GM19193 (cell line): ENCODE results near the gene PTHLH.

ENCODE experiments used
- POLR2A ChIP-seq: IDR thresholded peaks from 4 replicates; pipeline ENCODE4 v1.6.1; 2011; ENCODE audit not compliant: insufficient read depth, insufficient read length; ENCODE audit errors: extremely low read depth

Gene PTHLH

GRCh38 chr12:27982385-27982784, 9.9 kb upstream of the PTHLH start:
- no peak for TF ChIP-seq POLR2A

- TF ChIP-seq POLR2A = no peak
Measured at GRCh38 chr12:27981874-27982273, 9.3 kb upstream of the PTHLH start.

DNA sequence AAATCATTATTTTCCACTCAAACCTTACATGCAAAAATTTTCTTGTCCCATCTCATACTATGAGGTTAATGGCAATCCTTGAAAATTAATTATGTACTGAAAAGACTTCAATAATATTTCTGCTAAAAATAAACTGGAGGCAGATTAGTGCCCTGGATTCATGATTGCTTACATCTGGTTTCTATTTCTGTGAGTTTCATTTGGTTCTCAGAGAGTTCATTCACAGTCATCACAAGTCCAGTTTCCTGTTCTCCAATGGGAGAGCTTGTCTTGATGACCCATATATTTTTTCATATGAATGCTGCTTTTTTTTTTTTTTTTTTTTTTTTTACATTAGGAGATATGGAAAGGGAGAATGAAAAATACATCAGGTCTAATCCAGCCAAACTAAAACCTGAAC, 6.6 kb upstream of the PTHLH start:
- TF ChIP-seq POLR2A = no peak

- TF ChIP-seq POLR2A = no peak
Measured at GRCh38 chr12:27975222-27976136, 2.9 kb upstream of the PTHLH start.

DNA sequence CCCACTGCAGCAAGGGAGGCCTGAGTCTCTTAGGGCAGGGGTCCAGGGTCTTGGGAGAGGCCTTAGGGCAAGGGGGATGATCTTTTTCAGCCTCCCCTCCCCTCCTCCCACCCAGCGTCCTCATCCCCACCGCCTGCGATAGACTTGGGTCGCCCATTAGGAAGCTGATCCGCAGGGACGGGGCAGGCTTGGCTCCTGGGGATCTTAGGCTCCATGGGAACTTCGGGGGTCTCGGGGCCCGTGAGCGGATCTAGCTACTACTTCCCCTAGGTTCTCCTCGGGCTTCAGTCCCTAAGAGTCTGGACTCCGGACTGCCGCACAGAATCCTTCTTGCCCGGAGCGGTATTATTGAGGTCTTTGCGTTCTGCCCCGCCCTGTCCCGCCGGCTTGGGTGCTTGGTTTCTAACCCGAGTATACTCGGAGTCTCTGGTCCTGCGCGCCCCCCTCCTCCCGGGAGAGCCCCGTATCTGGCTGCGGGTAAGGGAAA, 2.2 kb upstream of the PTHLH start:
- TF ChIP-seq POLR2A = no peak

- TF ChIP-seq POLR2A = no peak
Measured at GRCh38 chr12:27973487-27973890, 956 bp upstream of the PTHLH start.

DNA sequence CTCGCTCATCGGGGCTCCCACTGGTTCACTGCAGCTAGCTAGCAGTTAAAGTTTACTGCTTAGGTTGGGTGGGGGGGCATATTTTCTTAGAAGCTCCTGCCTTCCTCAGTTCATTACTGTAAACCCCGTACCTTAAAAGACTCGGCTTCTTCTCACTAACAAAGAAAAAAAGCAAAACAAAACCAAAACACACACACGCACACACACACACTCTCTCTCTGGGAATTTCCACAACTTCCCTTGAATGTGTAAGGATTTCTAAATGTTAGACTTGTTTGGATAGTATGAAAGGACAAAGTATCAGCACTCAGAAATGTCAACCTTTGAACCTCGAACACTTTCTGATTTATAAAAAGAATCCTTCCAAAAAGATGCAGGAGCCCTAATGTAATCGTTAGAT, 927 bp downstream of the PTHLH start:
- no peak for TF ChIP-seq POLR2A

DNA sequence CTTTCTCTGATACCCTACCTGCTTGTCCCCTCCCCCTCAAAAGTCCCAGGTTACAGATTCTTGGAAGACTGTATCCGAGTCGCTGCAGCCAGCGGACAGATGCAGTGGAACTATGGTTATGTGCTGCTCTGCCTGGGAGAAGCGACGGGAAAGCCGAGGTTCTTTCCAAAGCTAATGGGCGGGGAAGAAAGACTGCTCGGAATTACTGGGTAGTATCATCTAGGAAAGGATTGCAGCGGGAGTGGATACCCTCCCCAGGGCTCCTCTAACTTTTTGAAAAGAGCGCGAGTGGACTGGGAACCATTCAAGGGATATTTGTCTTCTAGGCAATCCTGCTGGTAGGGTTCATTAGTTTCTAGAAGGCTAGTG, 1.4 kb downstream of the PTHLH start:
- TF ChIP-seq POLR2A = no peak

- TF ChIP-seq POLR2A = no peak
Measured at GRCh38 chr12:27970401-27971120, 2.0 kb downstream of the PTHLH start.

GRCh38 chr12:27969624-27970400, 2.7 kb downstream of the PTHLH start:
- TF ChIP-seq POLR2A = no peak

- TF ChIP-seq POLR2A = no peak
Measured at GRCh38 chr12:27968972-27969623, 3.4 kb downstream of the PTHLH start.

DNA sequence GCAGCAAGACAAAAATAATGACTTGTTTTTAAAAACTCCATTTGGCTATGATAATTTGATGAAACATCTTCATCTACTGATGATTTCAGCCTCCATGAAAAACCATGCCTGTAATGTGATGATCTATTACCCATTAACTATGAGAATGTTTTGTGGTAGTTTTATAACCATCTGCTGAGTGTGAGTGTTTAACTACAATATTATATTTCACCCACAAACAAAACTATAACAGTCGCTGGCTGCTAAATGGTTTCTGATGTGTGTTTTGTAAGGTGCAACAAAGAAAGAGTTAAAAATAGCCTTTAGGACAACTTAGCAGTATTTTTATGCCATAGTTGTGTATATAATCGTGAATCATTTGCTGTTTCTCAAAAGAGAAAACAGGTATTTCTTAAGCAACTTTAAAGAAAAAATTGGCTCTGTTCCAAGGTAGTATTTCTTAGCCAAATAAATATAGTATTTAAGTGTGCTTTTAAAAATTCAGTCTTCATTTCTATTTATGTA, 4.9 kb downstream of the PTHLH start:
- TF ChIP-seq POLR2A = no peak

GRCh38 chr12:27966870-27967269, 5.7 kb downstream of the PTHLH start:
- no peak for TF ChIP-seq POLR2A

DNA sequence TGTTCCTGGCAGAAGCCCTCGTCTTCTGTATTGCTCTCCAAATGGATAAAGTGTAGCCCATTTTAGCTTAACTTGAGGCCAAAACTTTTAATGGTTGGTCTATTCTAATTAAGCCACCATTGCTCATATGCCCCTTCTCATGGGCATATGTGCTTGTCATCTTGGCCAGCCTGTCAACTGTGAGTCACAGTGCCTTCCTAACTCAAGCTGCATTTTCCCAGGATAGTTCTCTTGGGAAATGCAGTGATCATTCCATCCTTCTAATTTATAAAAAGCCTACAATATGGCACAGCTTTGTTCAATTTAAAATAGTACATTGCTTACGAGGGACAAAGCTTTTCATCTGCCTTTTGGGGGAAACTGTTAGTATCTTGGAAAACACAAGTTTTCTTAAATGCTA, 6.6 kb downstream of the PTHLH start:
- no peak for TF ChIP-seq POLR2A

DNA sequence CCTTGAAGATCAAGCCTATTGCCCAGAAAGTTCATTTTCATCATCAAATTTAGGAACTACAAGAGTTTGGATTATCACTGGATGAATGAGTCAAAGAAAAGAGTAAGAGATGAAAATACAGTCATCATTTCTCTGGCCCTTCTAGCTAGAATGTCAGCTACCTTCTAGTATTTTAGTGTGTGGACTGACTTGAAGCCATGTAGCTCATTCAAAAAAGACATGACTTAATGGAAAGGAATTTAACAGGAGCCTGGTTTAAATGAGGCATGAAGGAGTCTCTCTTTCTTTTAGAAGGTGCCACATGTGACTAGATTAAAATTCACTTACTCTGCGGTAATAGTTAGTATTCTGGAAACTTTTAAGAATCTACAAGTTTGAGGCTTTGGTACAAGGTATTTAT, 7.1 kb downstream of the PTHLH start:
- TF ChIP-seq POLR2A = no peak

- no peak for TF ChIP-seq POLR2A
Measured at GRCh38 chr12:27964123-27964522, 8.4 kb downstream of the PTHLH start.
